SHP77 treated with DMSO at 0.1 percent for 48 hours (cell line): Measurements from ENCODE around the gene SIGLEC14.
A peak's percentile ranks its signal among the peaks of the same experiment; 100 is the strongest.
"Not testable (repeated sequence)": the region's sequence is repeated elsewhere in the genome, so short reads cannot be mapped to it uniquely, and the experiment has no call there.

Experiments used
- DNase-seq: peaks from one replicate; lab custom pipeline; 2025; lab: John Stamatoyannopoulos, UW

The SIGLEC14 gene

GRCh38 chr19:51675911-51676565, 29.4 kb upstream of the SIGLEC14 start:
- DNase-seq = peak; percentile 7

GRCh38 chr19:51668216-51668615, 21.6 kb upstream of the SIGLEC14 start:
- no peak for DNase-seq

GRCh38 chr19:51664997-51665396, 18.4 kb upstream of the SIGLEC14 start:
- DNase-seq = no peak

- DNase-seq = no peak
Measured at GRCh38 chr19:51664131-51664530, 17.5 kb upstream of the SIGLEC14 start.

GRCh38 chr19:51663650-51664049, 17.0 kb upstream of the SIGLEC14 start:
- no peak for DNase-seq

- peak; percentile 20 for DNase-seq
Measured at GRCh38 chr19:51660975-51661600, 14.5 kb upstream of the SIGLEC14 start.

- no peak for DNase-seq
Measured at GRCh38 chr19:51654783-51655182, 8.2 kb upstream of the SIGLEC14 start.

- no peak for DNase-seq
Measured at GRCh38 chr19:51653162-51653561, 6.5 kb upstream of the SIGLEC14 start.

GRCh38 chr19:51652266-51652665, 5.6 kb upstream of the SIGLEC14 start:
- no peak for DNase-seq

- no peak for DNase-seq
Measured at GRCh38 chr19:51651216-51651846, 4.7 kb upstream of the SIGLEC14 start.

- no peak for DNase-seq
Measured at GRCh38 chr19:51647318-51647717, 693 bp upstream of the SIGLEC14 start.

GRCh38 chr19:51644636-51645271, 1.9 kb downstream of the SIGLEC14 start:
- no peak for DNase-seq

- no peak for DNase-seq
Measured at GRCh38 chr19:51641648-51642047, 5.0 kb downstream of the SIGLEC14 start.

- no peak for DNase-seq
Measured at GRCh38 chr19:51640386-51640785, 6.2 kb downstream of the SIGLEC14 start.

GRCh38 chr19:51639916-51640315, 6.7 kb downstream of the SIGLEC14 start:
- no peak for DNase-seq

- DNase-seq = peak; percentile 7
Measured at GRCh38 chr19:51637362-51637978, 9.2 kb downstream of the SIGLEC14 start.

- DNase-seq = no peak
Measured at GRCh38 chr19:51632126-51632525, 14.5 kb downstream of the SIGLEC14 start.

GRCh38 chr19:51630315-51630714, 16.3 kb downstream of the SIGLEC14 start, which contains the start of gene SIGLEC5:
SIGLEC5 (minus strand) TSS chr19:51630401; CDS start chr19:51630335, 66 bp downstream.
- DNase-seq = not testable (repeated sequence)

GRCh38 chr19:51628153-51628939, 18.3 kb downstream of the SIGLEC14 start:
- no peak for DNase-seq

- DNase-seq = no peak
Measured at GRCh38 chr19:51627491-51628138, 19.0 kb downstream of the SIGLEC14 start.

GRCh38 chr19:51626675-51627074, 19.9 kb downstream of the SIGLEC14 start:
- DNase-seq = no peak
